Measurements from ENCODE around the gene ARHGEF11.

The ARHGEF11 gene

DNA sequence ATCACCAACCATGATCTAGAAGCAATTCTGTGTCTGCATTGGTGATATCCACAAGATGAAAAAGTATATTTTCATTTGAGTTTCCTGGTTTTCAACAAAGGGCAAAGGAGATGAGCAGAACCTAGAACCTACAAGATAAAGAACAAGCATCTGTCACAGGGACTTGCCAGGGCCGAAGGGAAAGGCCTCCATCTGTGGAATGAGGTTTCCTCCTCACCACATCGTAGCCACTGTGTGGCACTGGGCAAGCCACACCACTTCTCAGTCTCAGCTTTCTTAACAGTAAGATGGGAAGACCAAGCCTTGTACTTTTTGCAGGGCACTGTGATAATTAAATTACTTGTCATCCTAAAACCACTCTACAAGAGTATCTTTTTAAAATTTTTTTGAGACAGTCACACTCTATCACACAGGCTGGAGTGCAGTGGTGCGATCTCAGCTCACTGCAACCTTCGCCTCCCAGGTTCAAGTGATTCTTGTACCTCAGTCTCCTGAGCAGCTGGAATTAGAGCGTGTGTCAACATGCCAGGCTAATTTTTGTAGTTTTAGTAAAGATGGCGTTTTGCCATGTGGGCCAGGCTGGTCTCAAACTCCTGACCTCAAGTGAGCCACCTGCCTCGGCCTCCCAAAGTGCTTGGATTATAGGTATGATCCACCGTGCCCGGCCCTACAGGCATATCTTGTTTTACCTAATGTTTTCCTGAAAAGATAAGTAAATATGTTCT lies 45.8 kb downstream of the ARHGEF11 start:
- H3K4me1 ChIP-seq (ENCODE audit: insufficient read depth, low read length, poor library complexity, severe bottlenecking), result no peaks in the 10 kb centered on the region
- H3K9me3 ChIP-seq (ENCODE audit: insufficient read depth, low read depth, low read length), result no peaks in the 10 kb centered on the region
- H3K27me3 ChIP-seq (ENCODE audit: insufficient read depth, low read length, poor library complexity, severe bottlenecking), result no peaks in the 10 kb centered on the region
- H3F3A ChIP-seq (ENCODE audit: low read depth), result no peaks in the 10 kb centered on the region
- no peak overlapping the region for H2AFZ ChIP-seq (ENCODE audit: low read length)
- no peaks in the 10 kb centered on the region for H3K79me2 ChIP-seq (ENCODE audit: insufficient read depth, low read length)
- TF ChIP-seq EZH2phosphoT487 (IDR thresholded peaks at IDR 0.05; ENCODE audit: borderline replicate concordance), result no peak
- TF ChIP-seq, protein P1, sequence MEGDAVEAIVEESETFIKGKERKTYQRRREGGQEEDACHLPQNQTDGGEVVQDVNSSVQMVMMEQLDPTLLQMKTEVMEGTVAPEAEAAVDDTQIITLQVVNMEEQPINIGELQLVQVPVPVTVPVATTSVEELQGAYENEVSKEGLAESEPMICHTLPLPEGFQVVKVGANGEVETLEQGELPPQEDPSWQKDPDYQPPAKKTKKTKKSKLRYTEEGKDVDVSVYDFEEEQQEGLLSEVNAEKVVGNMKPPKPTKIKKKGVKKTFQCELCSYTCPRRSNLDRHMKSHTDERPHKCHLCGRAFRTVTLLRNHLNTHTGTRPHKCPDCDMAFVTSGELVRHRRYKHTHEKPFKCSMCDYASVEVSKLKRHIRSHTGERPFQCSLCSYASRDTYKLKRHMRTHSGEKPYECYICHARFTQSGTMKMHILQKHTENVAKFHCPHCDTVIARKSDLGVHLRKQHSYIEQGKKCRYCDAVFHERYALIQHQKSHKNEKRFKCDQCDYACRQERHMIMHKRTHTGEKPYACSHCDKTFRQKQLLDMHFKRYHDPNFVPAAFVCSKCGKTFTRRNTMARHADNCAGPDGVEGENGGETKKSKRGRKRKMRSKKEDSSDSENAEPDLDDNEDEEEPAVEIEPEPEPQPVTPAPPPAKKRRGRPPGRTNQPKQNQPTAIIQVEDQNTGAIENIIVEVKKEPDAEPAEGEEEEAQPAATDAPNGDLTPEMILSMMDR (conservative IDR thresholded peaks at IDR 0.05; ENCODE audit: low read length), result no peak
- no peak overlapping the region for H3K4me3 ChIP-seq (ENCODE audit: low read length, poor library complexity, severe bottlenecking)
- no peaks in the 10 kb centered on the region for H3K9me2 ChIP-seq (replicated peaks; ENCODE audit: low read depth, low read length)
- H3K36me3 ChIP-seq (ENCODE audit: insufficient read depth, low read length), result no peaks in the 10 kb centered on the region
- no peak overlapping the region for H3K9ac ChIP-seq (ENCODE audit: low read depth, low read length, poor library complexity, severe bottlenecking)
- no peaks in the 10 kb centered on the region for H4K20me1 ChIP-seq (ENCODE audit: insufficient read depth, low read length, poor library complexity, severe bottlenecking)
- no peak overlapping the region for H3K4me2 ChIP-seq (ENCODE audit: low read depth, low read length, poor library complexity, severe bottlenecking)

- H3F3A ChIP-seq (ENCODE audit: low read depth), result no peaks in the 10 kb centered on the region
- H3K9me3 ChIP-seq (ENCODE audit: insufficient read depth, low read depth, low read length), result no peaks in the 10 kb centered on the region
- H3K9ac ChIP-seq (ENCODE audit: low read depth, low read length, poor library complexity, severe bottlenecking), result no peak overlapping the region
- no peaks in the 10 kb centered on the region for H3K4me1 ChIP-seq (ENCODE audit: insufficient read depth, low read length, poor library complexity, severe bottlenecking)
- no peaks in the 10 kb centered on the region for H3K27me3 ChIP-seq (ENCODE audit: insufficient read depth, low read length, poor library complexity, severe bottlenecking)
- H3K9me2 ChIP-seq (replicated peaks; ENCODE audit: low read depth, low read length), result no peaks in the 10 kb centered on the region
- H3K4me2 ChIP-seq (ENCODE audit: low read depth, low read length, poor library complexity, severe bottlenecking), result no peak overlapping the region
- no peaks in the 10 kb centered on the region for H3K36me3 ChIP-seq (ENCODE audit: insufficient read depth, low read length)
- H3K79me2 ChIP-seq (ENCODE audit: insufficient read depth, low read length), result no peaks in the 10 kb centered on the region
- no peak overlapping the region for H3K4me3 ChIP-seq (ENCODE audit: low read length, poor library complexity, severe bottlenecking)
- H2AFZ ChIP-seq (ENCODE audit: low read length), result no peak overlapping the region
- TF ChIP-seq EZH2phosphoT487 (IDR thresholded peaks at IDR 0.05; ENCODE audit: borderline replicate concordance), result no peak
- TF ChIP-seq, protein P1 (conservative IDR thresholded peaks at IDR 0.05; ENCODE audit: low read length), result no peak
- no peaks in the 10 kb centered on the region for H4K20me1 ChIP-seq (ENCODE audit: insufficient read depth, low read length, poor library complexity, severe bottlenecking)
These were observed 46.6 kb downstream of the ARHGEF11 start for GRCh38 chr1:156998840-156999500.

GRCh38 chr1:156998301-156998700 lies 47.2 kb downstream of the ARHGEF11 start:
- Histone ChIP-seq H3K9ac (ENCODE audit: low read depth, low read length, poor library complexity, severe bottlenecking) (no peak overlapping the region), H3F3A (ENCODE audit: low read depth) (no peaks in the 10 kb centered on the region), H3K4me1 (ENCODE audit: insufficient read depth, low read length, poor library complexity, severe bottlenecking) (no peaks in the 10 kb centered on the region), H3K27me3 (ENCODE audit: insufficient read depth, low read length, poor library complexity, severe bottlenecking) (no peaks in the 10 kb centered on the region), H3K9me2 (replicated peaks; ENCODE audit: low read depth, low read length) (no peaks in the 10 kb centered on the region), H3K9me3 (ENCODE audit: insufficient read depth, low read depth, low read length) (no peaks in the 10 kb centered on the region), H4K20me1 (ENCODE audit: insufficient read depth, low read length, poor library complexity, severe bottlenecking) (no peaks in the 10 kb centered on the region), H3K79me2 (ENCODE audit: insufficient read depth, low read length) (no peaks in the 10 kb centered on the region), H2AFZ (ENCODE audit: low read length) (no peak overlapping the region), H3K4me2 (ENCODE audit: low read depth, low read length, poor library complexity, severe bottlenecking) (no peak overlapping the region), H3K4me3 (ENCODE audit: low read length, poor library complexity, severe bottlenecking) (no peak overlapping the region), H3K36me3 (ENCODE audit: insufficient read depth, low read length) (no peaks in the 10 kb centered on the region)
- TF ChIP-seq, protein P1 (conservative IDR thresholded peaks at IDR 0.05; ENCODE audit: low read length), result no peak
- no peak for TF ChIP-seq EZH2phosphoT487 (IDR thresholded peaks at IDR 0.05; ENCODE audit: borderline replicate concordance)
